NT2/D1 (cell line): ENCODE data around the gene EFCAB6.

Experiments
- DNase-seq: peaks from one replicate; pipeline ENCODE4 v3.0.0-alpha.2; 2011; ENCODE audit warnings: low read depth, low spot score
- H3K27me3 ChIP-seq: 2 replicates; pipeline ENCODE4 v1.6.0; 2011; ENCODE audit warnings: mild to moderate bottlenecking; ENCODE audit not compliant: insufficient read length, insufficient read depth
- H3K36me3 ChIP-seq: 2 replicates; pipeline ENCODE4 v1.6.1; 2011; ENCODE audit warnings: mild to moderate bottlenecking, low read length, mixed read lengths; ENCODE audit not compliant: insufficient read depth, insufficient read length
- H3K4me1 ChIP-seq: 2 replicates; pipeline ENCODE4 v1.5.1; 2011; ENCODE audit not compliant: insufficient read depth, insufficient read length
- H3K4me3 ChIP-seq: 2 replicates; pipeline ENCODE4 v1.5.1; 2011; ENCODE audit warnings: low read depth; ENCODE audit not compliant: insufficient read length
- H3K9ac ChIP-seq: 2 replicates; pipeline ENCODE4 v1.6.0; 2011; ENCODE audit warnings: low read depth; ENCODE audit not compliant: insufficient read length
- H3K9me3 ChIP-seq: 2 replicates; pipeline ENCODE4 v1.5.1; 2011; ENCODE audit warnings: mild to moderate bottlenecking, low read length; ENCODE audit not compliant: insufficient read depth
- SUZ12 ChIP-seq: IDR thresholded peaks from 2 replicates; pipeline ENCODE4 v1.6.1; 2011; ENCODE audit not compliant: insufficient read length, insufficient read depth; ENCODE audit errors: extremely low read depth
- YY1 ChIP-seq: IDR thresholded peaks from 2 replicates; pipeline ENCODE4 v1.6.1; 2011; ENCODE audit not compliant: insufficient read length, insufficient read depth
- ZNF274 ChIP-seq: IDR thresholded peaks from 2 replicates; pipeline ENCODE4 v1.6.1; 2011; ENCODE audit warnings: mild to moderate bottlenecking, low read depth, low read length

The EFCAB6 gene

GRCh38 chr22:43535741-43536140 is 276.4 kb downstream of the EFCAB6 start:
- H3K9me3 ChIP-seq: peaks cover 18% of the 10 kb centered on the region; the same call in 1 of the 2 replicates
- no peak overlapping the region for H3K9ac ChIP-seq
- H3K36me3 ChIP-seq: no peaks in the 10 kb centered on the region
- TF ChIP-seq SUZ12 (no peak), YY1 (no peak), ZNF274 (no peak)
- no peaks in the 10 kb centered on the region for H3K4me1 ChIP-seq
- DNase-seq: no peak
- no peaks in the 10 kb centered on the region for H3K27me3 ChIP-seq
- no peak overlapping the region for H3K4me3 ChIP-seq

- H3K36me3 ChIP-seq: no peaks in the 10 kb centered on the region
- peaks cover 18% of the 10 kb centered on the region; the same call in 1 of the 2 replicates for H3K9me3 ChIP-seq
- no peaks in the 10 kb centered on the region for H3K27me3 ChIP-seq
- TF ChIP-seq ZNF274 (no peak), YY1 (no peak), SUZ12 (no peak)
- no peak overlapping the region for H3K9ac ChIP-seq
- no peak for DNase-seq
- no peaks in the 10 kb centered on the region for H3K4me1 ChIP-seq
- H3K4me3 ChIP-seq: no peak overlapping the region
These were observed 276.8 kb downstream of the EFCAB6 start for GRCh38 chr22:43535336-43535735.

- Histone ChIP-seq H3K36me3 (no peaks in the 10 kb centered on the region), H3K27me3 (no peaks in the 10 kb centered on the region), H3K4me3 (no peak overlapping the region), H3K4me1 (no peaks in the 10 kb centered on the region), H3K9me3 (peaks cover 18% of the 10 kb centered on the region; the same call in 1 of the 2 replicates), H3K9ac (no peak overlapping the region)
- DNase-seq: no peak
- TF ChIP-seq SUZ12 (no peak), YY1 (no peak), ZNF274 (no peak)
These were observed 277.2 kb downstream of the EFCAB6 start for GRCh38 chr22:43534916-43535315.

GRCh38 chr22:43533656-43534428 is 278.3 kb downstream of the EFCAB6 start:
- Histone ChIP-seq H3K9me3 (peaks cover 18% of the 10 kb centered on the region; the same call in 1 of the 2 replicates), H3K4me1 (no peaks in the 10 kb centered on the region), H3K4me3 (no peak overlapping the region), H3K9ac (no peak overlapping the region), H3K36me3 (no peaks in the 10 kb centered on the region), H3K27me3 (no peaks in the 10 kb centered on the region)
- no peak for TF ChIP-seq ZNF274
- TF ChIP-seq SUZ12: no peak
- TF ChIP-seq YY1: no peak
- DNase-seq: no peak

GRCh38 chr22:43533156-43533530 is 279.0 kb downstream of the EFCAB6 start:
- DNase-seq: no peak
- TF ChIP-seq ZNF274 (no peak), YY1 (no peak), SUZ12 (no peak)
- Histone ChIP-seq H3K9me3 (peaks cover 18% of the 10 kb centered on the region; the same call in 1 of the 2 replicates), H3K27me3 (no peaks in the 10 kb centered on the region), H3K36me3 (no peaks in the 10 kb centered on the region), H3K4me3 (no peak overlapping the region), H3K4me1 (no peaks in the 10 kb centered on the region), H3K9ac (no peak overlapping the region)

- Histone ChIP-seq H3K36me3 (no peaks in the 10 kb centered on the region), H3K4me3 (no peak overlapping the region), H3K9me3 (peaks cover 18% of the 10 kb centered on the region; the same call in 1 of the 2 replicates), H3K9ac (no peak overlapping the region), H3K27me3 (no peaks in the 10 kb centered on the region), H3K4me1 (no peaks in the 10 kb centered on the region)
- no peak for TF ChIP-seq SUZ12
- TF ChIP-seq YY1: no peak
- TF ChIP-seq ZNF274: no peak
- no peak for DNase-seq
These were observed 279.6 kb downstream of the EFCAB6 start for GRCh38 chr22:43532301-43533155.

- Histone ChIP-seq H3K4me3 (no peak overlapping the region), H3K9ac (no peak overlapping the region), H3K36me3 (no peaks in the 10 kb centered on the region), H3K27me3 (no peaks in the 10 kb centered on the region), H3K4me1 (no peaks in the 10 kb centered on the region), H3K9me3 (peaks cover 11% of the 10 kb centered on the region; the same call in 1 of the 2 replicates)
- no peak for TF ChIP-seq ZNF274
- no peak for TF ChIP-seq YY1
- TF ChIP-seq SUZ12: no peak
- DNase-seq: no peak
These were observed 280.5 kb downstream of the EFCAB6 start for GRCh38 chr22:43531651-43532050.
